ENCODE data around the gene APOBEC2.

The APOBEC2 gene

DNA sequence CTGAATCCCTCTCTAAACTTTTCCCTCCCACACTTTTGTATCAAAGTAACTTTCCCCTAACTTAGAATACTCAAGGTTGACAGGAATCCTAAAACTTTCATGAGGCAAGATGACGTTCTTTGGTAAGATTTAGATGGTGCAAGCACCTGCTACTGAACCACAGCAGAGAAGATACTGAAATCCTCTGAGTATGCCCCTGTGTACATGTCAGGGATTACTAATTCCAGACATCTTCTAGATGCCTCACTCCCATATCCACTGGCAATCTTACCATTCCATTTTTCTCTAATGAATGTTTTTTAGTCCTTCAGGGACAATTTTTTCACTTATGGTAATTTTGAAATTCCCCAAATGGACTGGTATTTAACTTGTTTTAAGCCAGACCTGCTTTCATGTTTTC lies 9.1 kb downstream of the APOBEC2 start:
- no peak for DNase-seq

DNA sequence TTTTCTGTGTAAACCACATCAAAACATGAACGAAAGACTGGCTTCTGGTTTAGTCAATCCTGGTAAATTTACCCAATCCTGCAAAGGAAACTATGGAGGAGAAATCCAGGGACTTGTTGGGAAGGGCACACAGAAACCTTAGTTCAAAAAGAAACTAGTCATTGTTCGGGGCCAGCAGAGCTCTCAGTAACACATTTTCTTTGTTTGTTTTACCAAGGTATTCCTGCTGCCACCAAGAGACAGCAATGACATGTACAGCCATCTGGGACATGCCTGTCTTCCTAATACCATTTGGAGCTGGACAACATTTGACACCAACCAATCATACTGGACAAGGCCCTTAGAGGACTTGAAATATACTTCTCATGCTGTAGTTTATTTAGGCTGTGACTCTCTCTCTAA lies 10.9 kb downstream of the APOBEC2 start:
- no peak for DNase-seq

DNA sequence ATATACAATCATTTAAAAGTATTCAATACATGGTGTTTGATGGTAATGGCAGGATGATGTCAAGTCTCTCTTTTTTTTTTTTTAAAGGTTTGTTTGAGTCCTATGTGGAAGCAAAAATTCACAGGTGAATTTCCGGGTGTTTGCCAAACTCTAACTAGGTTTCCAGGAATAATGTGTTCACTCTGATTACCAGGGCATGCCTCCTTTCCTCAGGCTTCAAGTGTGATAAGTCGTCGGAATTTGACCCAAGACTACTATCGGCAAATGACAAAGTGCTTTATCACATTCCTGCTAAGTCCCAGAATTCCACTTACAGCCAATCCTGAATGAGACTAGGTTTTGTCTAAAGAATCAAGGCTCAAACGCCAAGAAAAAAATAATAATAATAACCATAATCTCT lies 11.8 kb downstream of the APOBEC2 start:
- DNase-seq = no peak

DNA sequence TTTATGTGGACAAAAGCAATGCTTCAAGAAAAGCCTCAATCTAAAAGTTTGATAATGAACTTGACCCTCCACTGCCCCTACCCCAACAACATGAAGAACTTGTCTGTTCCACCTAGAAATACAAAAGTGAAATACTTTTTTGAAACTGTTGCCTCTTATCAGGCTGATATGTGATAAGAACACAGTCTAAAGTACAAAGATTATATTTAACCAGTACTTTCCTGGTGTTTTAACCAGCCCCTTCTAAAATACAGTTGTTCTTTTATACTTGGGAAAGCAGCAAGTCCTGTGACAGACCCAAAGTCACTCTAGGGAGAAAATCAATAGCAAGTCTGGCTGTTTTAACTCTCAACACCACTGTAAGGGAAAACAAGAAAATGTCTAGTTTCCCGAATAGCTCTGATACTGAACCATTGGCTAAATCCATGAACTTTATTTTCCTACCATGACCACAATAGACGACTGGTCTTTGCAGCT lies 12.6 kb downstream of the APOBEC2 start:
- DNase-seq = no peak

DNA sequence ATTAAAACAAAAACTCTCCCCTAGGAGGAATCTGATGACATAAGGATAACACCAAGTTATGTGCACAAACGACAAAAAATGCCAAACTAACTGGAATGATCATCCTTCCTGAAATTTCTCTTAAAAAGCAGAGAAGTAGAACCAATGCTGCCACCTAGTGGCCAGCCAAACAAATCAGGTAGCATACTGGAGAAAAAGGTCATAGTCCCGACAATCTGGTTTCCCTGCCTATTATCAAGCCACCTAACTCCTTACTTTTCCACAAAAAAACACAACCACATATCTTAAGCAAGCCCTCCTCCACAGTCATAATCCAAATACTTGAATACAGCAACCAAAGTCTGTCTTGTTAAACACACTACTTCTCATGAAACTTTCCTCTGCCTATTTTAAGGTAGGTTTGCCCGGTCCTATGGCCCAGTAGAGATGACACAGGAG lies 13.9 kb downstream of the APOBEC2 start:
- DNase-seq = peak; percentile 83

DNA sequence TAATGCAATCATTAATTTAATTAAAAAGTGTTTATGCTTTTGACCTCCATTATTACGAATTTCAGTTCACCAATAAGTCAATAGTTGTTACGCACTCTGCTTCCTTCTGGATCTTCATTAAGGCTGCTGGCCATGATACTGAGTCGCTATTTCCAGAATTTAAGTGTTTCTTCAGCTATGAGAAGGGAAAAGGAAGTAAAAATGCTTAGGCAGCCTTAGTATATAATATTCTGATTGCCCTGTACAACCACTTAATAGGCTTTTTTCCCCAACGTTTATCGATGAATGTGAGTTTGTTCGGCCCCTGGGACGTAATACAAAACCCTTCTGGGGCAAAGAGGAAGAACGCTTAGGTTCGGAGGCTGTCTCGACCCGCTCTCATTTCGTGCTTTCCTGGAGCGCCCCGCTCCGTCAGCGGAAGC lies 18.5 kb downstream of the APOBEC2 start:
- no peak for DNase-seq

DNA sequence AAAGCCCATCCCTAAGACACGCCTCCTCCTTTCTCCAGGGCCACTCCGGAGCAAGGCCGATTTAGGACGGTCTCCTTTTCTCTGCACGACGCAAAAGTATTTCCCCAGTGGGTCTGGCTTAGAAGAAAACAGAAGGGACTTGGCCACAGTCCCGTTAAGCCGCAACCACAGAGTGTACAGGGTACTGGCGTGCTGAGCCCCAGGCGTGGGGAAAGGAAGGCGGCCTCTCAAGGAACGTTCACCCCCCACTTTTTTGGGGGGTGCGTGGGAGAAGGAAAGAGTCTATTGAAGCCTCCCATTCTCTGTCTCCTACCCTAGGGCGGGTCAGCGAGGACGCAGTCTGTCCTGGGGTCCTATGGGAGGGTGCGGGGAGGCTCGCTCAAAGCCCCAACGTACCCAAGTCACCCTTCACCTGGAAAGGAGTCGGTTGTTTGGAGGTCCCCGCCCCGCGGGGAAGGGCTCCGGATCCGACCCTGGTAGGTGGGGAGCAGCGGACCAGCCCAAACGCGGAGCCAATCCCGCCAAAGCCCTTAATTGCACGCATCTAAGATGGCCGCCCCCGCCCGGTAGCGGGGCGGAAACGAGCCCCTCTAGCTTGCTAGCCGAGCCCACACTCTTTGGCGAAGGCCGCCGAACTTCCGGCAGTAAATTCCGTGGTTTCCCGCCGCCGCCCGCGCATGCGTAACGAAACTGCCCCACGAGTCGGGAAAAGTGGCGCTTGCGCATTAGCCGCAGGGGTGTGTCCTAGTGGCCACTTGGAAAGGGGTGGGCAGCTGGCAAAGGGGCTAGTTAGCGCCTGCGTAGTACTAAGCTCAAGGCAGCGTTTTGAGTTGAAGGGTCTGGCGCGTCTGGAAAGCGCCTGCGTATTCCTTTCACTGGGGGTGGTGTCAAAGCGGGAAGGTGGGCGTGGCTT lies 19.2 kb downstream of the APOBEC2 start, which contains the start of gene OARD1:
Gene OARD1, minus strand, starts transcription at position 434 of the 913 bp plus-strand sequence. CDS start 722 bp downstream, outside the sequence.
- DNase-seq = peak; percentile 100

DNA sequence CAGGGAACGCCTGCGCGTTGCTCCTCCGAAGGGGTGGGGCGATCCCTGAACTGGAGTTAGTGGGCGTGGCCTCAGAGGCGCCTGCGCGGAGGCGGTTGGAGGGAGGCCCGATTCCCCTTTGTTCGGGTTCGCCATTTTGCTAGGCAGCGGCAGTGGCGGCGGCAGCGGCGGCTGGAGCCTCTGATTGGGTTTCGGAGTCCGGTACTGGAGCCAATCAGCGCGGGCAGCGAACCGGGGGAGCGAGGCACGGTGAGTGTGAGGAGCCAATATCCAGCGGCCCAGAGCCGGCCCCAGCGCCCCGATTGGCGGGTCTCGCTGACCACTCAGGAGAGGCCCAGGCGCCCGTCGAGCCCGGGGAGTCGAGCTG lies 19.8 kb downstream of the APOBEC2 start, which contains the start of gene NFYA:
Gene NFYA, plus strand, starts transcription at position 139 of the 367 bp plus-strand sequence. CDS start 6,116 bp downstream, outside the sequence.
- no peak for DNase-seq

DNA sequence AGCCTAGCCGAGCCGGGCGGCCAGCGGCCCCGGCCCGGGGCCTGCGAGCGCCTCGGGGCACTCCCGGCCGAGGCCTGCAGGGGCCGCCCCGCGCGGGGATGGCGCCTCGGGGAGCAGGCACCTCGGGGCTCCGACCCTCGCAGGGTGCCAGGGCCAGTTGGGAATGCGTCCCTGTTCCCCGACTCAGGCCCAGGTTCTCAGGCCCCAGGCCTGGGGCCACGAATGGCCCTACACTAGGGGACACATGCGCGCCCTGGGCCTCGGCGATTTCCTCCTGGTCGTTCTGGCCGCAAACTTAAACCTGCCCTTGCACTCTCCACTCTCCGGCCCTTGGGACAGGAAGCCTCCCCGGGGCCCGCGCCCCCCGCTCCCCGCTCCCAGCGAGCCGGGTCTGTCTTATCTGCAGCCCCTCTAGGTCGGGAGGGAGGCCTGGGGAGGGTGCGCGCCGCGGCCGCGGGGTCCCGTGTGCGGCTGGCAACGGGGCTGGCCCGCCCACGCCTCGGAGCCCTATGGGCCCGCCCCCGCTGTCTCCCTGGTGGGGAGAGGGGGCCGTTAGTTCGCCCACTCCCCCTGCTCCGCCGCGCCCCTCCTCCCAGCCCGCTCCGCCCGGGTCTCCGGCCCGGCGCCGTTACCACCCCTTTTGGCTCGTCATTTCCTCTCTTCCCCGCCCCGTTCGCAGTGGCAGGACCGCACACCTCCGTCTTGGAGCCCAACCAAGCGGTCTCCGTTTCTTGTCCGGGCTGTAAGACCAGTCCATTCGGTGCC lies 20.4 kb downstream of the APOBEC2 start:
- peak; percentile 93 for DNase-seq

DNA sequence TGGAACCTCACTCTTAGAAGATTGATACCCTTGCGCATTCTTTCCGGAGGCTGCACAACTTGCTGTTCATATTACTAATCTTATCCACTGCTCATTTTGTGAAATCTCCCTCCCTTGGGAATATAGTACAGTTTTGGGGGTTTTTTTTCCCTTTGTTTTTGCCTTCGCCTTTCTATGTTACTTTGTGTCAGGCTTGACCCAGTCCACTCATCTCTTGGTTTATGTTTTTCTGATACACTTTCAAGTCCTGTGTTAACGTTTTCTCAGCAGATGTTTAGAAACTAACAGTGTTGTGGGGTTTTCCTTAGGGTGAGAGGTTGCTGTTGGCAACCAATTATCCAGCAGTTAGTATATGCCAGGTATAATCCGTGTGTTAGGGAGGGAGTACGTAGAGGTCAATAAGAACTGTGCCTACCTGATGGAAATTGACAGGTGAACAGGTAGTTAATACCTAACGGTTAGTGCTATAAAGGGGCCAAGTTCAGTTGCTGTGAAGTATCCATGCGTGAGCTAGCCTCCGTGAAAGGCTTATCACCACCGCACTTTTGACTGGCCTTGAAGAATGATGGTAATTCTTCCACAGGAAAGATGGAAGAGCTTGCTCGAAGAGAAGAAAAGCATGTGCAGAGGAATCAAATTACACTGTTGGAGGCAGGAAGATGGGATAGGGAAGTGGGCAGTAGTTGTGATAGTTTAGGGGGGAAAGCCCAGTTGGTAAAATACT lies 21.1 kb downstream of the APOBEC2 start:
- no peak for DNase-seq

DNA sequence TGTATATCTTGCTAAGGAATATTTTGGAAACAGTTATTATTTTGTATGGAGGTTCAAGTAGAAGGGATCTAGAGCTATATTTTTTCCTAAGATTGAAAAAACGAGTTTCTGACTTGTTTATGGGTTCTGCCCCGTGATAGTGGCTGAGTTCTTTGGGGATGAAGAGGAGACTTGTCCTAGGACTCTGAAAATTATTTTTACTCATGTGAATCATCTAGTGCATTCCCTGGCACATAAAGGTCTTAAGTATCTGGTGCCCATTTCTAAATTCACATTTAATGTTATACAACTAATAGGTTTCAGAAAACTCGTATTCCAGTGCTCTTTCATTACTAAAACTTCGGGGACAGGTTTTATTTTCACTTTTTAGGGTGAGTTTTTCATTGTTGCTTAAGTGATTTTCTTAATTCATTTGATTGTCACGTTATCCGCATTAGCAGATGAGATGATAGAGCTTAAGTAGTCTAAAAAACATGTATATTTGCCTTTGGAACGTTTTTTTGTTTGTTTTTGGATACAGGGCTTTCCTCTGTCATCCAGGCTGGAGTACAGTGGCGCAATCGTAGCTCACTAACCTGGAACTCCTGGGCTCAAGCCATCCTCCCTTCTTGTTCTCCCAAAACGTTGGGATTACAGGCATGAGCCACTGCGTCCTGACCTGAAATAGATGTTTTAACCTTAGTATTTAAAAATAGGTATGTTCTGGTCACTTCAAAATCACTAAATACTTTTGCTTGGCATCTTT lies 21.9 kb downstream of the APOBEC2 start:
- DNase-seq = no peak

DNA sequence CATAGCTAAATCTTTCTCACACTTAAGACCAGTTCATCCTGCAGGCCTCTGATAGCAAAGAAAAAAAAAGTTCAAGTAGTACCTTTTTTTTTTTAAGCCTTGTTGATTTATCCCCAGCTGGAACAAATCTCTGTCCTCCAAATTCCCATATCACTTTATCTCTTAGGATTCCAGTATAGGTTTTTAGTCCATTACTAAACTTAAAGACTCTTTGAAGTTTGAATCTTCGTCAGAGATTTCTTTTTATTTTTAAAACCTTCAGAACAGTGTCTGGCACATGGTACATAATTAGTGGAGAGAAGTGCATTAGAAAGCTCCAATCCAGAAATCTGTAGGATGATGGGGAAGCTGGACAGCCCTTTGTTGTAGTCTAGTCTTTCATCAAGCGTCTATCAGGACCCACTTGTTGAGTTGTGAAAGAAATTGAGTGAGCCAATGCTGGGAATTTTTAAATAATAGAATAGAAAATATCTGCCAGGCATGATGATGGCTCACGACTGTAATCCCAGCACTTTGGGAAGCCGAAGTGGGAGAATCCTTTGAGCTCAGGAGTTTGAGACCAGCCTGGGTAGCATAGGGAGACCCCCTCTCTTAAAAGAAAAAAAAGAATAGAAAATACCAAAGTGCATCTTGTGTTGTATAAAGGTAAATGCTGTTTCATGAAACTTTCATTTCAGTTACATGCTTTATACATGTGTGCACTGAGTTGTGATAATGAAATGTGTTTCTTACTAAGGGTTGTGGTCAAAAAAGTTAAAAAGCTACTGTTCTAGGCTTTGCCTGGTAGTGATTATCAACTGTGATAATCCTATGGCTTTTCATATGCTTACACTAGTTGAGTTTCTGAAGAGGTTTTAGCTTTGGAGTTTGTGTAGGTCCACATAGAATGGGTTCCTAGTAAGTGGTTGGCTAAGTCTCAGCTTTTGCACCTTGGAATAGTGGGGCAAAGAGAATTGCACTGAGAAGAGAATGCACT lies 22.9 kb downstream of the APOBEC2 start:
- no peak for DNase-seq

DNA sequence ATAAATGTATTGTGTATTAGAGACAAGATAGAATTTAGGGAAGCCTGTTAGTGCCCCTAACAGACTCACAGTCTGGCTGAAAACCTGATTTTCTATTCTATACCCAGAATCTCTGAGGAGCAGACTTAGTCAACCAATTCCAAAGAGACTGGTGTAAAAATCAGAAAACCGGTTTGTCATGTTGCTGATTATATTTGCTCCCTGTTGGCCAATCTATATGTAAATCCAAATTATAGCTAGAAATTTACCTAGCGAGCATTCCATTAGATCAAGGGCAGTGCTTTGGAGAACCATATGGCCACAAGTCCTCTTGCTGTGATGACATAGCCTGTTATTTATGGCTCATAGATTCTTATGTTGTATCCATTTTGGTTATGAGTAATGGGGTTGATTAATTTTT lies 24.5 kb downstream of the APOBEC2 start:
- DNase-seq = no peak

DNA sequence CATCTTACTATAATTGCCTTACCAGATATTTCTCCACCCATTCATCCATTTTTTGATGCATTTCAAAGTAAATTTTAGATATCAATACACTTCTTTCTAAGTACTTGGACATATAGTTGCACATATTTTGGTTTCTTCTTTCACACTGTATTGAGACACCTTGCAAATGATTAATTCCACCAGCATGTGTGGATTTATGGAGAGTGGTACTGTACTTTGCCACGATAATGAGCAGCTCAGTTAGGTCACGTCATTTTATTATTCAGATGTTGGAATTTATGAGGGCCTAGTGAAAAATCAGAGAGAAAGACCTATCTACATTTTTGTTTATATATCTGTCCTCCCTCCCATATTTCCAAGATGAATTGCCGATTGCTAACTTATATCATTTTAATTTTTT lies 25.1 kb downstream of the APOBEC2 start:
- DNase-seq = no peak

DNA sequence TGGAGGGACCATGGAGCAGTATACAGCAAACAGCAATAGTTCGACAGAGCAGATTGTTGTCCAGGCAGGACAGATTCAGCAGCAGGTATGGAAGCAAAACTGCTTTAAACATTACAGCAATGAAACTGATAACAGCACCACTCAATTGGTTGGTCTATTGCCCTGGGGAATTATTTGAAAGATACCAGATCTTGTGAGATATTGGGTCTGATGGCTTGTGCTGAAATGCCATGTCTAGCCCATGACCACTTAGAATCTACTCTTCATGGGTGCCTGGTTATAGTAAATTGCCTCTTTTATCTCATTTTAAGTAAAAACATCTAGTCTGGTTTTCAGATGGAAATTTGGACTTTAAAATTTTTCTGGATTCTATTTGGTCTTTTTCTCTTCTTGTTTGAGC lies 26.1 kb downstream of the APOBEC2 start:
- no peak for DNase-seq

DNA sequence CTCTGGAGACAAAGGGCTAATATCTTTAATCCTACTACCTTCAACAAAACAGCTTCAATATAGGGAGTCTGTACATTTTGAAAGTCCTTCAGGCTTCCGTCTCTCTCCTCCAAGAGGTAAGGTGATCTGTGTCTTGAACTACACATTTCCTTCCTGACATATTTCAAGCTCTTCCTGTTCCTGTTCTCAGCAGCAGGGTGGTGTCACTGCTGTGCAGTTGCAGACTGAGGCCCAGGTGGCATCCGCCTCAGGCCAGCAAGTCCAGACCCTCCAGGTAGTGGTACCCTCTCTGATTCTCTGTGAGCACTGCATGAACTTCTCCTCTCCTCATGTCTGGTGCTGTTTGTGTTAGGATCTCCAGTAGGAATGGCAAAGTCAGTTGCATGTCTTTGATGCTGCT lies 27.6 kb downstream of the APOBEC2 start:
- no peak for DNase-seq

DNA sequence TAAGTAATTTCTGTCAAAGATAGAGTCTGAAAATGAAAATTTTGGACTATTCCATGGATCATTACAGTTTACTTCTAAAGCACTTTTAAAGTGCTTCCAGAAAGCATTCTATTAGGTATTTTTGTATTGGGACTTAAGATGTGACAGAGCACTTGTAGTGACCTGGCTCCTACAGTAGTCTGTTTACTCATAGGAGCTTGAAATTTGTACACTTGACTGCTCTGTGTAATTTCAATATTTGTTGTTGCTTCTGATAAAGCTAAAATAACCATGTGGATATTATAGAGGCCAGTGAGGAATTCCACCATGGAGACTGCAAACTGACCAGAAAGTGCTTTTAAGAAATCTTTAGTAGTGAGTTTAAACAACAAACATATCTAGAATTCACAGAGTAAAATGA lies 30.1 kb downstream of the APOBEC2 start:
- DNase-seq = no peak

DNA sequence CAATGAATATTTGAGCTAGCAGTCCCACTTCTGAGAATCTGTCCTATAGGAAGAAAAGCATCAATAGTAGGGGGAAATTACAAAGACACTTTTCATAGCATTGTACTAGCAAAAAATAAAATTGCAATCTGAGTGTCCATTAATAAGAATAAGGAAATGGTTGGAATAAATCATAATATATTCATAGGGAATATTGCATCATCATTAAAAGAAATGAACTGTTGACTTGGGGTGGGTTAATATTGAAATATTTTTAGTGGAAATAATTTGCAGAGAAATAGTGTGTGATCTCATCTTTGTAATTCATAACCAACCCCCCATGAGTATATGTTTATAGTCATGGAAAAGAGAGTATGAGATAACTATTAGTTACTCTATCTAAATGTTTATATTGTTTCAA lies 32.2 kb downstream of the APOBEC2 start:
- no peak for DNase-seq

DNA sequence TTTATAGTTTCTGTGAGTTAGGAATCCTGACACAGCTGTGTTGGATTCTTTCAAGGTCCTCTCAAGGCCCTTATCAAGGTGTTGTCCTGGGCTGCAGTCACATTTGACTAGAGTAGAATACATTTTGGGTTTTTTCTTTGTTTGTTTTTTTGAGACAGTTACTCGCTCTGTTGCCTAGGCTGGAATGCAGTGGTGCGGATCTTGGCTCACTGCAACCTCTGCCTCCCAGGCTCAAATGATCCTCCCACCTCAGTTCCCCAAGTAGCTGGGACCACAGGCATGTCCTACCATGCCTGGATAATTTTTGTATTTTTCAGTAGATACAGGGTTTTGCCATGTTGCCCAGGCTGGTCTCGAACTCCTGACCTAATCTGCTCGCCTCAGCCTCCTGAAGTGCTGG lies 35.4 kb downstream of the APOBEC2 start:
- DNase-seq = no peak

DNA sequence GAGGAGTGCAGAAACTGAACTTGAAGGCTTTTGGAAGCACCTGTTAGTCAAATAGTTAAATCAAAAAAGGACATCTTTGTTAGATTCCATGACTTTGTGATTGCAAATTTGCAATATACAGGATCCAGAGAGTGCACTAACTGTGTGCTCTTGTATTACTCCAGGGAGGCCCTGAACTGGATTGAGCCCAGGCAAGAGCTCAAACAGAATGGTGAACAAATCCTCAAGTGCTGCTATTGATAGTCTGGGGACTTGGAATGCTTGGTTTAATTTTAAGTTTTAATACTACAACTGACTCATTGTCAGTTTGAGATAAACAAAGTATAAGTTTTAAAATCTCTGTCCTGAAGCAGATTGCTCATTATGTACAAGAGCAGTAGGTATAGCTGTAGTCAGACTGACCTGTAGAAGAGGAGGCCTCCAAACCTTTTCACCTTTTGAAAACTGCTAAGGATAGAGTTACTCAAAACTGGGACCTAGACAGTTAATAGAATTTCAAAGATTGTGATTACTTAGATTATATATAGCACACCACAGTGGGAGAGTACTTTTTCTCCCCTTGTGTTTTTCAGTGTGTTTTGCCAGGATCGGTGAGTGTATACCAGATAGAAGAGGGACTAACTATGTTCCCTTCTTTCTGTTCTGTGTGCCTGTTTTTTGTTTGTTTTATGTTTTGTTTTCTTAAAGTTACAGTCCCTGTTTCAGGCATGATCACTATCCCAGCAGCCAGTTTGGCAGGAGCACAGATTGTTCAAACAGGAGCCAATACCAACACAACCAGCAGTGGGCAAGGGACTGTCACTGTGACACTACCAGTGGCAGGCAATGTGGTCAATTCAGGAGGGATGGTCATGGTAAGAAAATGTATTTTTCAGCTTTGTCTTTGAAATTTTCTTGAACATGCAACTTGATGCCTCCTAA lies 38.1 kb downstream of the APOBEC2 start:
- no peak for DNase-seq
